ENCODE results near the gene WWOX. TPM values are rescaled to one million over a fixed set of nuclear protein-coding genes. Genes with fewer than 3 reads are reported as not detected.

WWOX gene
- total and polyA plus RNA-seq, 2 of the 13 experiments (the other 11 are each of a cell fraction or from before 2014, with no cell fraction given): 9.1 to 37.4 TPM

DNA sequence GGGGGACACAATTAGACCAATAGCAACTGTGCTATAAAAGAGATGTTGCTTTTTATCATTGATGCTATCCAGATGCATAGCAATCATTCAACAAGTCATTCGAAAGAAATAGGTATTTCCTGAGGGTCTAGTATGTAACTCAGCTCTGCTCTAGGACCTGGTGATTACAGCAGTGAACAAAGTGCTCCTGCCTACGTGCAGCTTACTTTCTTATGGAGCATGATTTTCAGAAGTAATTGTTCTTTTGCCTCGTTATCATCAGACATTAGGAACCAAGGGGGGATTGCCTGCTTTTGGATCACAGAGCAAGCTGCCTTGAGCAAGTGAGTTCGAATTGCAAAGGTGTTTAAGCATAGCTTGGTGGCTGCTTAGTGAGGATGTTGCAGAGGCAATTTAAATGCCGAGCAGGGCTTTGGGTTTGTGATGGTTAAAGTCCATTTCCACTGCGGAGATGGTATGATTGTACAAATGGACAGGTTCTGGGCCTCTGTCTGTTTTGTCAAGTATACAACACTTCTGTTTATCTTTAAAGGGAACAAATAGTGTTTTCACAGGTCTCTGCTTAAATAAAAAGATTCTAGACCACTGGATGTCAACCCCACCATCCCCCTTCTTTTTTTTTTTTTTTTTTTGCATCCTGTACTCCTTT is 41.5 kb downstream of the WWOX start (continued):
- TF ChIP-seq ZNF781 (CRISPR knock-in tag; IDR thresholded peaks at IDR 0.05; ENCODE audit: borderline replicate concordance, not compliant biosample characterization): no peak
- TF ChIP-seq ZNF10 (CRISPR knock-in tag; IDR thresholded peaks at IDR 0.05; ENCODE audit: borderline replicate concordance, low read depth): no peak
- peak; percentile 31; the same call in 1 of the 2 replicates for TF ChIP-seq MED1 (CRISPR knock-in tag; IDR thresholded peaks at IDR 0.05)
- TF ChIP-seq ZFX (CRISPR knock-in tag; IDR thresholded peaks at IDR 0.05; ENCODE audit: low read depth): 0 out of 2 replicates have a peak, but pooled peaks have one; percentile 22
- no peak for TF ChIP-seq ELF1 (CRISPR knock-in tag; IDR thresholded peaks at IDR 0.05)
- TF ChIP-seq ZNF644 (CRISPR knock-in tag; IDR thresholded peaks at IDR 0.05; ENCODE audit: low read depth): peak; percentile 76; the same call in 1 of the 2 replicates
- peak; percentile 61; the same call in 1 of the 2 replicates for TF ChIP-seq ZMYM3 (CRISPR knock-in tag; IDR thresholded peaks at IDR 0.05)
- TF ChIP-seq, protein P1, sequence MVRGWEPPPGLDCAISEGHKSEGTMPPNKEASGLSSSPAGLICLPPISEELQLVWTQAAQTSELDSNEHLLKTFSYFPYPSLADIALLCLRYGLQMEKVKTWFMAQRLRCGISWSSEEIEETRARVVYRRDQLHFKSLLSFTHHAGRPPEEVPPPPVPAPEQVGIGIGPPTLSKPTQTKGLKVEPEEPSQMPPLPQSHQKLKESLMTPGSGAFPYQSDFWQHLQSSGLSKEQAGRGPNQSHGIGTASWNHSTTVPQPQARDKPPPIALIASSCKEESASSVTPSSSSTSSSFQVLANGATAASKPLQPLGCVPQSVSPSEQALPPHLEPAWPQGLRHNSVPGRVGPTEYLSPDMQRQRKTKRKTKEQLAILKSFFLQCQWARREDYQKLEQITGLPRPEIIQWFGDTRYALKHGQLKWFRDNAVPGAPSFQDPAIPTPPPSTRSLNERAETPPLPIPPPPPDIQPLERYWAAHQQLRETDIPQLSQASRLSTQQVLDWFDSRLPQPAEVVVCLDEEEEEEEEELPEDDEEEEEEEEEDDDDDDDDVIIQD (CRISPR knock-in tag; IDR thresholded peaks at IDR 0.05; ENCODE audit: low read depth): peak; percentile 62; the same call in 1 of the 2 replicates
- no peak for TF ChIP-seq EZH2 (conservative IDR thresholded peaks at IDR 0.05; ENCODE audit: low read depth, low read length)
- peak; percentile 57; the same call in 1 of the 2 replicates for TF ChIP-seq SOX5 (CRISPR knock-in tag; IDR thresholded peaks at IDR 0.05; ENCODE audit: borderline replicate concordance)
- TF ChIP-seq, protein P2, sequence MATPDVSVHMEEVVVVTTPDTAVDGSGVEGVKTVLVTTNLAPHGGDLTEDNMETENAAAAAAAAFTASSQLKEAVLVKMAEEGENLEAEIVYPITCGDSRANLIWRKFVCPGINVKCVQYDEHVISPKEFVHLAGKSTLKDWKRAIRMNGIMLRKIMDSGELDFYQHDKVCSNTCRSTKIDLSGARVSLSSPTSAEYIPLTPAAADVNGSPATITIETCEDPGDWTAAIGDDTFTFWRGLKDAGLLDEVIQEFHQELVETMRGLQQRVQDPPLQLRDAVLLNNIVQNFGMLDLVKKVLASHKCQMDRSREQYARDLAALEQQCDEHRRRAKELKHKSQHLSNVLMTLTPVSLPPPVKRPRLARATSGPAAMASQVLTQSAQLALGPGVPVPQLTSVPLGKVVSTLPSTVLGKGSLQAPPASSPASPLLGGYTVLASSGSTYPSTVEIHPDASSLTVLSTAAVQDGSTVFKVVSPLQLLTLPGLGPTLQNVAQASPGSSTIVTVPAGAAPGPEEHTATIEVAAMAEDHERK (CRISPR knock-in tag; IDR thresholded peaks at IDR 0.05; ENCODE audit: low read depth): no peak
- no peak for TF ChIP-seq ARNT (IDR thresholded peaks at IDR 0.05)
- peak; percentile 81; the same call in 1 of the 2 replicates for TF ChIP-seq AHDC1 (CRISPR knock-in tag; IDR thresholded peaks at IDR 0.05; ENCODE audit: borderline replicate concordance)
- TF ChIP-seq, protein P3, sequence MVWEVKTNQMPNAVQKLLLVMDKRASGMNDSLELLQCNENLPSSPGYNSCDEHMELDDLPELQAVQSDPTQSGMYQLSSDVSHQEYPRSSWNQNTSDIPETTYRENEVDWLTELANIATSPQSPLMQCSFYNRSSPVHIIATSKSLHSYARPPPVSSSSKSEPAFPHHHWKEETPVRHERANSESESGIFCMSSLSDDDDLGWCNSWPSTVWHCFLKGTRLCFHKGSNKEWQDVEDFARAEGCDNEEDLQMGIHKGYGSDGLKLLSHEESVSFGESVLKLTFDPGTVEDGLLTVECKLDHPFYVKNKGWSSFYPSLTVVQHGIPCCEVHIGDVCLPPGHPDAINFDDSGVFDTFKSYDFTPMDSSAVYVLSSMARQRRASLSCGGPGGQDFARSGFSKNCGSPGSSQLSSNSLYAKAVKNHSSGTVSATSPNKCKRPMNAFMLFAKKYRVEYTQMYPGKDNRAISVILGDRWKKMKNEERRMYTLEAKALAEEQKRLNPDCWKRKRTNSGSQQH (CRISPR knock-in tag; IDR thresholded peaks at IDR 0.05; ENCODE audit: low read depth): 0 out of 2 replicates have a peak, but pooled peaks have one; percentile 38
